NCI-H345 treated with DMSO at 0.1 percent for 48 hours (cell line): ENCODE results near the gene HELZ.
"Not testable (repeated sequence)": the region's sequence is repeated elsewhere in the genome, so short reads cannot be mapped to it uniquely, and the experiment has no call there.

Experiments used
- DNase-seq: peaks from one replicate; lab custom pipeline; 2025; ENCODE audit not compliant: unreplicated experiment; lab: John Stamatoyannopoulos, UW

The HELZ gene

GRCh38 chr17:67229109-67229955, 15.7 kb downstream of the HELZ start:
- DNase-seq: no peak

- no peak for DNase-seq
These were observed 17.5 kb downstream of the HELZ start for GRCh38 chr17:67227488-67227887.

- DNase-seq: no peak
These were observed 19.7 kb downstream of the HELZ start for GRCh38 chr17:67225316-67225715.

GRCh38 chr17:67224736-67225135, 20.3 kb downstream of the HELZ start:
- no peak for DNase-seq

GRCh38 chr17:67223924-67224323, 21.1 kb downstream of the HELZ start:
- no peak for DNase-seq

GRCh38 chr17:67221062-67221998, 23.7 kb downstream of the HELZ start:
- DNase-seq: no peak

- DNase-seq: no peak
These were observed 26.5 kb downstream of the HELZ start for GRCh38 chr17:67218385-67218950.

GRCh38 chr17:67217446-67217845, 27.6 kb downstream of the HELZ start:
- no peak for DNase-seq

GRCh38 chr17:67216578-67217320, 28.2 kb downstream of the HELZ start:
- no peak for DNase-seq

GRCh38 chr17:67215991-67216421, 29.0 kb downstream of the HELZ start:
- DNase-seq: no peak

- DNase-seq: no peak
These were observed 32.1 kb downstream of the HELZ start for GRCh38 chr17:67212714-67213417.

GRCh38 chr17:67212231-67212630, 32.8 kb downstream of the HELZ start:
- DNase-seq: no peak

- no peak for DNase-seq
These were observed 33.3 kb downstream of the HELZ start for GRCh38 chr17:67211742-67212141.

GRCh38 chr17:67210915-67211314, 34.1 kb downstream of the HELZ start:
- no peak for DNase-seq

- DNase-seq: no peak
These were observed 36.8 kb downstream of the HELZ start for GRCh38 chr17:67208232-67208631.

GRCh38 chr17:67203818-67204217, 41.2 kb downstream of the HELZ start:
- no peak for DNase-seq

- no peak for DNase-seq
These were observed 42.5 kb downstream of the HELZ start for GRCh38 chr17:67202503-67202902.

- DNase-seq: no peak
These were observed 44.2 kb downstream of the HELZ start for GRCh38 chr17:67200727-67201301.

GRCh38 chr17:67198131-67198530, 46.9 kb downstream of the HELZ start:
- DNase-seq: no peak

- DNase-seq: not testable (repeated sequence)
These were observed 48.0 kb downstream of the HELZ start for GRCh38 chr17:67197023-67197422.
